HCT116 (cell line): ENCODE measurements around the gene DNM3. TPM values are rescaled to one million over a fixed set of nuclear protein-coding genes. Genes with fewer than 3 reads are reported as not detected.
A peak's percentile ranks its signal among the peaks of the same experiment; 100 is the strongest.

Experiments used
- ATAC-seq: fragments of 200-7000 bp; cut with Tn5 transposase; 2 replicates; pipeline ENCODE4 v1.9.1; 2020; ENCODE audit warnings: mild to moderate bottlenecking, moderate library complexity
- BruUV-seq: library from RNA; stranded (reverse); fragments of 400-500 nt; replicated peaks from 2 replicates; lab custom pipeline; 2021; lab: Mats Ljungman, UMichigan
- CTCF ChIA-PET: fragments of 300-600 bp; sonication (Branson Sonifier 250); formaldehyde crosslinking; loops from one replicate; lab custom pipeline; 2021; ENCODE audit warnings: antibody characterized with exemption; lab: Charles Lee
- POLR2A ChIA-PET: fragments of 300-600, 350-600 bp; sonication (Branson Sonifier 250); formaldehyde crosslinking; loops from one replicate; lab custom pipeline; 2021; ENCODE audit warnings: antibody characterized with exemption; lab: Charles Lee
- RAD21 ChIA-PET, 2 experiments: fragments of 300-600 bp; sonication (Branson Sonifier 250); formaldehyde crosslinking; loops; one replicate each; lab custom pipeline; 2023; ENCODE audit warnings: low total read pairs in 2 of 2; ENCODE audit not compliant: uncharacterized antibody in 2 of 2, unreplicated experiment in 2 of 2, low non-redundant PET in 1 of 2; lab: Charles Lee
- DNase-seq: peaks from one replicate; pipeline ENCODE4 v3.0.0-alpha.2; 2010; ENCODE audit warnings: low read depth, low spot score
- H2AFZ ChIP-seq: fragments of 200-600 bp; shearing (Covaris generic), sonication (generic); 2 replicates; pipeline ENCODE4 v1.6.1; 2017; ENCODE audit warnings: low read depth, mixed run types, mixed read lengths, antibody characterized with exemption, low read length; ENCODE audit not compliant: poor library complexity, severe bottlenecking
- H3K27ac ChIP-seq: 2 replicates; pipeline ENCODE4 v1.5.1; 2012; ENCODE audit warnings: low read depth, low read length
- H3K27me3 ChIP-seq: fragments of 200-600 bp; sonication (generic); 2 replicates; pipeline ENCODE4 v1.6.1; 2016; ENCODE audit warnings: mixed run types, low read length, mixed read lengths; ENCODE audit not compliant: insufficient read depth
- H3K36me3 ChIP-seq, 2 experiments: fragments of 200-500 bp in 1 of 2; fragments of 200-600 bp in 1 of 2; sonication (Bioruptor generic) in 1 of 2; sonication (generic) in 1 of 2; 2 replicates each; pipeline versions ENCODE4 v1.5.1 to v1.6.1; 2014 to 2016; ENCODE audit warnings: low read length in 2 of 2, inconsistent platforms in 1 of 2, mixed read lengths in 1 of 2, mixed run types in 1 of 2; ENCODE audit not compliant: insufficient read depth in 2 of 2, control insufficient read depth in 1 of 2
- H3K4me1 ChIP-seq, 2 experiments: fragments of 200-600 bp in 1 of 2; sonication (generic) in 1 of 2; 2 replicates each; pipeline versions ENCODE4 v1.5.1 to v1.6.1; 2012 to 2017; ENCODE audit warnings: low read length in 2 of 2, inconsistent platforms in 1 of 2, mild to moderate bottlenecking in 1 of 2, mixed read lengths in 1 of 2, mixed run types in 1 of 2, moderate library complexity in 1 of 2; ENCODE audit not compliant: insufficient read depth in 2 of 2, control insufficient read depth in 1 of 2
- H3K4me2 ChIP-seq: fragments of 200-600 bp; sonication (generic); 2 replicates; pipeline ENCODE4 v1.6.1; 2017; ENCODE audit warnings: mixed run types, low read length, mixed read lengths
- H3K4me3 ChIP-seq, 2 experiments: fragments of 200-600 bp in 1 of 2; sonication (generic) in 1 of 2; replicated peaks in 1 of 2; 2 replicates each; pipeline ENCODE4 v1.5.1; 2011 to 2016; ENCODE audit warnings: low read length in 2 of 2, control low read depth in 1 of 2, low read depth in 1 of 2, mild to moderate bottlenecking in 1 of 2, mixed read lengths in 1 of 2, mixed run types in 1 of 2
- H3K79me2 ChIP-seq: fragments of 200-600 bp; sonication (generic); 2 replicates; pipeline ENCODE4 v1.6.1; 2017; ENCODE audit warnings: mild to moderate bottlenecking, mixed run types, low read length, moderate library complexity, mixed read lengths; ENCODE audit not compliant: insufficient read depth
- H3K9ac ChIP-seq: fragments of 200-600 bp; sonication (generic); 2 replicates; pipeline ENCODE4 v1.6.1; 2016; ENCODE audit warnings: low read length, mixed read lengths
- H3K9me2 ChIP-seq: fragments of 200-600 bp; sonication (generic), shearing (Covaris generic); 2 replicates; pipeline ENCODE4 v1.6.1; 2017; ENCODE audit warnings: mixed run types, mild to moderate bottlenecking, moderate library complexity; ENCODE audit not compliant: insufficient read depth
- H3K9me3 ChIP-seq, 2 experiments: fragments of 200-500 bp in 1 of 2; fragments of 200-600 bp in 1 of 2; sonication (Bioruptor generic) in 1 of 2; sonication (generic) in 1 of 2; 2 replicates each; pipeline ENCODE4 v1.6.1; 2014 to 2017; ENCODE audit warnings: low read length in 2 of 2, mixed read lengths in 2 of 2, inconsistent platforms in 1 of 2, low read depth in 1 of 2, mild to moderate bottlenecking in 1 of 2, mixed run types in 1 of 2, moderate library complexity in 1 of 2; ENCODE audit not compliant: control insufficient read depth in 1 of 2, insufficient read depth in 1 of 2
- H4K20me1 ChIP-seq: fragments of 200-600 bp; sonication (generic), shearing (Covaris generic); 2 replicates; pipeline ENCODE4 v1.6.1; 2017; ENCODE audit warnings: mixed run types, mild to moderate bottlenecking, moderate library complexity; ENCODE audit not compliant: insufficient read depth
- CBX3 ChIP-seq: IDR thresholded peaks from 2 replicates; pipeline ENCODE4 v1.6.1; 2012; ENCODE audit warnings: low read depth
- CTCF ChIP-seq, 3 experiments: fragments of 200-600 bp in 1 of 3; sonication (generic) in 1 of 3; IDR thresholded peaks in 2 of 3; conservative IDR thresholded peaks in 1 of 3; 2 replicates each; pipeline ENCODE4 v1.5.1; 2012 to 2017; ENCODE audit warnings: low read depth in 2 of 3, low read length in 2 of 3, antibody characterized with exemption in 1 of 3, borderline replicate concordance in 1 of 3, control low read depth in 1 of 3, mild to moderate bottlenecking in 1 of 3, mixed read lengths in 1 of 3, mixed run types in 1 of 3, moderate library complexity in 1 of 3; ENCODE audit not compliant: insufficient read depth in 1 of 3
- EGR1 ChIP-seq: IDR thresholded peaks from 2 replicates; pipeline ENCODE4 v1.6.1; 2012; ENCODE audit warnings: low read depth
- RAD21 ChIP-seq: IDR thresholded peaks from 2 replicates; pipeline ENCODE4 v1.6.1; 2012; ENCODE audit warnings: low read depth, mild to moderate bottlenecking
- SIN3A ChIP-seq: IDR thresholded peaks from 2 replicates; pipeline ENCODE4 v1.6.1; 2012; ENCODE audit warnings: low read depth
- YY1 ChIP-seq: IDR thresholded peaks from 2 replicates; pipeline ENCODE4 v1.6.1; 2011; ENCODE audit warnings: low read length, low read depth, moderate library complexity, mild to moderate bottlenecking; ENCODE audit not compliant: insufficient replicate concordance; ENCODE audit errors: extremely low read depth
- intact Hi-C: fragments of 100-400 bp; cut with micrococcal nuclease; formaldehyde crosslinking; loops from 2 replicates; pipeline ENCODE4 v1.10.0; 2022
- total RNA-seq: library from RNA; stranded (reverse); gene quantifications from one replicate; pipeline ENCODE4 v1.2.1, GENCODE V29; 2021; ENCODE audit not compliant: unreplicated experiment

The DNM3 gene
- total RNA-seq, 1 experiment from 2014 or later: 3.1 TPM

- Histone ChIP-seq H4K20me1 (no peaks in the 10 kb centered on the region), H3K36me3 (no peaks in the 10 kb centered on the region), H3K9me3 (no peaks in the 10 kb centered on the region), H3K9me2 (no peaks in the 10 kb centered on the region), H3K27me3 (no peaks in the 10 kb centered on the region), H2AFZ (no peak overlapping the region), H3K4me3 (no peak overlapping the region), H3K4me2 (no peak overlapping the region), H3K4me1 (no peaks in the 10 kb centered on the region), H3K9ac (no peak overlapping the region), H3K27ac (no peak overlapping the region), H3K79me2 (no peaks in the 10 kb centered on the region)
- ChIA-PET CTCF (no interaction called here), RAD21 (no interaction called here), POLR2A (no interaction called here)
- intact Hi-C loops: loop anchor here (1.0 kb wide), 1 partner anchor 264 kb away; no protein-coding TSS in a partner anchor
- no TSS peak for BruUV-seq
- DNase-seq: peak; percentile 32
- ATAC-seq: peak; percentile 82
- TF ChIP-seq EGR1 (no peak), CBX3 (0 out of 2 replicates have a peak, but pooled peaks have one; percentile 17), YY1 (no peak), SIN3A (no peak), CTCF (IDR thresholded peaks at IDR 0.05 in 2 of 3, conservative IDR thresholded peaks at IDR 0.05 in 1 of 3; ENCODE audit: borderline replicate concordance in 1 of 3, insufficient read depth in 1 of 3, low read depth in 2 of 3, low read length in 2 of 3) (peak; percentile 47 to 71 (median 70); a peak in 5 of 6 replicates), RAD21 (peak; percentile 65)
Measured at GRCh38 chr1:172135076-172135672, 293.9 kb downstream of the DNM3 start.
